OCI-LY1 (cell line): Measurements from ENCODE around the gene ARFGEF2.

Experiments
- EZH2 ChIP-seq: fragments of 200-600 bp; sonication (generic), shearing (Covaris generic); IDR thresholded peaks from 2 replicates; pipeline ENCODE4 v1.8.0; 2017; ENCODE audit warnings: borderline replicate concordance, mixed run types, mild to moderate bottlenecking, antibody characterized with exemption, low read length, moderate library complexity, mixed read lengths
- TF ChIP-seq, protein P1 (sequence below): fragments of 200-600 bp; sonication (generic), shearing (Covaris generic); IDR thresholded peaks from 2 replicates; pipeline ENCODE4 v1.5.1; 2017; ENCODE audit warnings: mild to moderate bottlenecking, antibody characterized with exemption, low read length, moderate library complexity, mixed read lengths

DNA sequence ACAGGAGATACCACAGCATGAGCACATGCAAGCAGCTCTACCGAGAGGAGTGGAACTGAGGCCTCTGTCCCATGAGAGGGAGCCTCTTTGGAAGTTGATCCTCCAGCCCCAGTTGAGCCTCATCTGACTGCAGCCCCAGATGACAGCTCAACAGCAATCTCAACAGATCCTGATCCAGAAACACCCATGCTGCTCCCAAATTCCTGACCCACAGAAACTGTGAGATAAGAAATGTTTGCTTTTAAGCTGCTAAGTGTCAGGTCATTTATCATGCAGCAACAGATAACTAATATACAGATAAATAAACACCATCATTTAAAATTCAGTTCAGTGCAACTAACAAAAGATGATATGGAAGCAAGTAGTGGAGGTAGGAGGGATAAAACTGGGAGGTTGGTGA is 4.8 kb upstream of the ARFGEF2 start:
- TF ChIP-seq, protein P1, sequence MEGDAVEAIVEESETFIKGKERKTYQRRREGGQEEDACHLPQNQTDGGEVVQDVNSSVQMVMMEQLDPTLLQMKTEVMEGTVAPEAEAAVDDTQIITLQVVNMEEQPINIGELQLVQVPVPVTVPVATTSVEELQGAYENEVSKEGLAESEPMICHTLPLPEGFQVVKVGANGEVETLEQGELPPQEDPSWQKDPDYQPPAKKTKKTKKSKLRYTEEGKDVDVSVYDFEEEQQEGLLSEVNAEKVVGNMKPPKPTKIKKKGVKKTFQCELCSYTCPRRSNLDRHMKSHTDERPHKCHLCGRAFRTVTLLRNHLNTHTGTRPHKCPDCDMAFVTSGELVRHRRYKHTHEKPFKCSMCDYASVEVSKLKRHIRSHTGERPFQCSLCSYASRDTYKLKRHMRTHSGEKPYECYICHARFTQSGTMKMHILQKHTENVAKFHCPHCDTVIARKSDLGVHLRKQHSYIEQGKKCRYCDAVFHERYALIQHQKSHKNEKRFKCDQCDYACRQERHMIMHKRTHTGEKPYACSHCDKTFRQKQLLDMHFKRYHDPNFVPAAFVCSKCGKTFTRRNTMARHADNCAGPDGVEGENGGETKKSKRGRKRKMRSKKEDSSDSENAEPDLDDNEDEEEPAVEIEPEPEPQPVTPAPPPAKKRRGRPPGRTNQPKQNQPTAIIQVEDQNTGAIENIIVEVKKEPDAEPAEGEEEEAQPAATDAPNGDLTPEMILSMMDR = no peak
- TF ChIP-seq EZH2 = no peak
